Esophagus muscularis mucosa (tissue), 3 donors: ENCODE data around the gene PNPT1.

Source experiments
- POLR2A ChIP-seq: fragments of 450-650 bp; IDR thresholded peaks from one replicate; pipeline ENCODE4 v1.6.1; 2017; ENCODE audit warnings: antibody characterized with exemption, moderate library complexity, mild to moderate bottlenecking, low read depth
- TF ChIP-seq, protein P1 (sequence below), 3 experiments: fragments of 200-600 bp in 2 of 3; fragments of 450-650 bp in 1 of 3; sonication (generic) in 2 of 3; IDR thresholded peaks; one replicate each; pipeline ENCODE4 v1.5.1; 2017 to 2019; ENCODE audit warnings: antibody characterized with exemption in 3 of 3, mild to moderate bottlenecking in 2 of 3, moderate library complexity in 1 of 3

DNA sequence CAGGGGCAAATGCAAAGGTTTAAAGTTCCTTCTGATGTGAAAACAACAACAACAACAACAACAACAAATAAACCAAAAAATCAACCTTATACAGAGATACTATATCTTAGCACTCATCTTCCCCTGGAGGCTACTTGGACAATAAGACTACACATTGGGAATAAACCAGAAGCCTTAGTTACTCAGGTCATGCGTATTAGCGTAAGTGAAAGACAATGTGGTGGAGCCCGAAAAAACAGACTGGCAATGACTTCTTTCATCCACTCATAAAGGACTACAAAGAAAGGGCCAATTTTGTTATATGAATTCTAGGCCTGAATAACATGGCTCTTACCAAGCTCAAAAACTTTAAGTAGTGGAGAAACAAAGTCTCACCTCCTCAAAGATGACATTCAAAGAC, 56.8 kb downstream of the PNPT1 start:
- TF ChIP-seq, protein P1, sequence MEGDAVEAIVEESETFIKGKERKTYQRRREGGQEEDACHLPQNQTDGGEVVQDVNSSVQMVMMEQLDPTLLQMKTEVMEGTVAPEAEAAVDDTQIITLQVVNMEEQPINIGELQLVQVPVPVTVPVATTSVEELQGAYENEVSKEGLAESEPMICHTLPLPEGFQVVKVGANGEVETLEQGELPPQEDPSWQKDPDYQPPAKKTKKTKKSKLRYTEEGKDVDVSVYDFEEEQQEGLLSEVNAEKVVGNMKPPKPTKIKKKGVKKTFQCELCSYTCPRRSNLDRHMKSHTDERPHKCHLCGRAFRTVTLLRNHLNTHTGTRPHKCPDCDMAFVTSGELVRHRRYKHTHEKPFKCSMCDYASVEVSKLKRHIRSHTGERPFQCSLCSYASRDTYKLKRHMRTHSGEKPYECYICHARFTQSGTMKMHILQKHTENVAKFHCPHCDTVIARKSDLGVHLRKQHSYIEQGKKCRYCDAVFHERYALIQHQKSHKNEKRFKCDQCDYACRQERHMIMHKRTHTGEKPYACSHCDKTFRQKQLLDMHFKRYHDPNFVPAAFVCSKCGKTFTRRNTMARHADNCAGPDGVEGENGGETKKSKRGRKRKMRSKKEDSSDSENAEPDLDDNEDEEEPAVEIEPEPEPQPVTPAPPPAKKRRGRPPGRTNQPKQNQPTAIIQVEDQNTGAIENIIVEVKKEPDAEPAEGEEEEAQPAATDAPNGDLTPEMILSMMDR (IDR thresholded peaks at IDR 0.05) = no peak
- TF ChIP-seq POLR2A = no peak
